SK-N-SH treated with all-trans-retinoic acid at 6 μM for 48 hours (cell line): ENCODE measurements around the gene PTPRN.

Experiments
- ATAC-seq: fragments of 200-7000 bp; cut with Tn5 transposase; 3 replicates; pipeline ENCODE4 v1.9.1; 2020; ENCODE audit warnings: mild to moderate bottlenecking, moderate library complexity
- ARNTL ChIP-seq: fragments of 450-650 bp; formaldehyde crosslinking; IDR thresholded peaks from 2 replicates; pipeline ENCODE4 v1.5.0; 2020; ENCODE audit warnings: low read depth, mild to moderate bottlenecking, moderate library complexity, borderline replicate concordance
- BACH2 ChIP-seq: fragments of 250-450 bp; sonication (Bioruptor Pico); IDR thresholded peaks from 2 replicates; pipeline ENCODE4 v1.9.0; 2021; ENCODE audit warnings: mild to moderate bottlenecking, borderline replicate concordance
- CREB5 ChIP-seq: fragments of 250-450 bp; sonication (Bioruptor Pico); IDR thresholded peaks from 2 replicates; pipeline ENCODE4 v1.5.1; 2020; ENCODE audit warnings: low read depth, mild to moderate bottlenecking, moderate library complexity
- ESRRG ChIP-seq: fragments of 250-450 bp; sonication (Bioruptor Pico); IDR thresholded peaks from 2 replicates; pipeline ENCODE4 v1.6.1; 2021; ENCODE audit warnings: mild to moderate bottlenecking
- GLIS3 ChIP-seq: fragments of 250-450 bp; sonication (Bioruptor Pico); IDR thresholded peaks from 2 replicates; pipeline ENCODE4 v1.5.0; 2020; ENCODE audit warnings: mild to moderate bottlenecking, moderate library complexity
- ISL1 ChIP-seq: fragments of 250-450 bp; sonication (Bioruptor Pico); IDR thresholded peaks from 2 replicates; pipeline ENCODE4 v2.1.2; 2022; ENCODE audit warnings: mild to moderate bottlenecking, moderate library complexity
- PATZ1 ChIP-seq: fragments of 250-450 bp; sonication (Bioruptor Pico); IDR thresholded peaks from 2 replicates; pipeline ENCODE4 v1.8.0; 2020; ENCODE audit warnings: mild to moderate bottlenecking, moderate library complexity, borderline replicate concordance
- RARB ChIP-seq: fragments of 250-450 bp; sonication (Bioruptor Pico); IDR thresholded peaks from 2 replicates; pipeline ENCODE4 v1.8.0; 2021; ENCODE audit warnings: mild to moderate bottlenecking, moderate library complexity
- SNAI2 ChIP-seq: fragments of 250-450 bp; sonication (Bioruptor Pico); IDR thresholded peaks from 2 replicates; pipeline ENCODE4 v1.5.0; 2020; ENCODE audit warnings: mild to moderate bottlenecking, moderate library complexity
- TCF4 ChIP-seq: fragments of 250-450 bp; sonication (Bioruptor Pico); IDR thresholded peaks from 2 replicates; pipeline ENCODE4 v1.8.0; 2021; ENCODE audit warnings: mild to moderate bottlenecking, moderate library complexity, borderline replicate concordance
- TOX ChIP-seq: fragments of 250-450 bp; sonication (Bioruptor Pico); IDR thresholded peaks from 2 replicates; pipeline ENCODE4 v1.8.0; 2021; ENCODE audit warnings: mild to moderate bottlenecking, moderate library complexity, borderline replicate concordance
- ZC3H10 ChIP-seq: fragments of 250-450 bp; sonication (Bioruptor Pico); IDR thresholded peaks from 2 replicates; pipeline ENCODE4 v1.5.1; 2021; ENCODE audit warnings: mild to moderate bottlenecking, moderate library complexity
- ZFP3 ChIP-seq: fragments of 250-450 bp; sonication (Bioruptor Pico); IDR thresholded peaks from 2 replicates; pipeline ENCODE4 v1.5.0; 2020; ENCODE audit warnings: mild to moderate bottlenecking, moderate library complexity
- ZFP30 ChIP-seq: fragments of 450-650 bp; formaldehyde crosslinking; IDR thresholded peaks from 2 replicates; pipeline ENCODE4 v1.5.0; 2022; ENCODE audit warnings: mild to moderate bottlenecking, moderate library complexity
- ZNF565 ChIP-seq: fragments of 450-650 bp; formaldehyde crosslinking; conservative IDR thresholded peaks from 2 replicates; pipeline ENCODE4 v1.5.0; 2020; ENCODE audit warnings: low read depth, mild to moderate bottlenecking, moderate library complexity
- ZNF70 ChIP-seq: fragments of 450-650 bp; formaldehyde crosslinking; IDR thresholded peaks from 2 replicates; pipeline ENCODE4 v1.5.0; 2020; ENCODE audit warnings: mild to moderate bottlenecking, moderate library complexity
- ZNF8 ChIP-seq: fragments of 450-650 bp; formaldehyde crosslinking; IDR thresholded peaks from 2 replicates; pipeline ENCODE4 v1.5.0; 2020; ENCODE audit warnings: mild to moderate bottlenecking, moderate library complexity
- TF ChIP-seq, protein P1 (sequence below): fragments of 250-450 bp; sonication (Bioruptor Pico); IDR thresholded peaks from 2 replicates; pipeline ENCODE4 v1.5.0; 2020; ENCODE audit warnings: mild to moderate bottlenecking, moderate library complexity
- TF ChIP-seq, protein P2 (sequence below): fragments of 250-450 bp; sonication (Bioruptor Pico); IDR thresholded peaks from 2 replicates; pipeline ENCODE4 v1.8.0; 2021; ENCODE audit warnings: low read depth, mild to moderate bottlenecking, moderate library complexity, borderline replicate concordance
- TF ChIP-seq, protein P3 (sequence below): fragments of 250-450 bp; sonication (Bioruptor Pico); IDR thresholded peaks from 2 replicates; pipeline ENCODE4 v1.5.1; 2021; ENCODE audit warnings: mild to moderate bottlenecking, moderate library complexity

The PTPRN gene

GRCh38 chr2:219302412-219302968 lies 6.7 kb downstream of the PTPRN start:
- TF ChIP-seq CREB5 (CRISPR knock-in tag) (no peak), ARNTL (CRISPR knock-in tag) (no peak), ZNF8 (CRISPR knock-in tag) (no peak), TOX (CRISPR knock-in tag) (no peak), TCF4 (CRISPR knock-in tag) (no peak), ISL1 (CRISPR knock-in tag) (no peak), PATZ1 (CRISPR knock-in tag) (no peak), ZNF565 (no peak), ZFP30 (CRISPR knock-in tag) (no peak), ESRRG (CRISPR knock-in tag) (no peak), ZFP3 (CRISPR knock-in tag) (no peak), GLIS3 (CRISPR knock-in tag) (no peak), ZNF70 (no peak), ZC3H10 (no peak), SNAI2 (CRISPR knock-in tag) (no peak), BACH2 (CRISPR knock-in tag) (no peak)
- TF ChIP-seq, protein P1, sequence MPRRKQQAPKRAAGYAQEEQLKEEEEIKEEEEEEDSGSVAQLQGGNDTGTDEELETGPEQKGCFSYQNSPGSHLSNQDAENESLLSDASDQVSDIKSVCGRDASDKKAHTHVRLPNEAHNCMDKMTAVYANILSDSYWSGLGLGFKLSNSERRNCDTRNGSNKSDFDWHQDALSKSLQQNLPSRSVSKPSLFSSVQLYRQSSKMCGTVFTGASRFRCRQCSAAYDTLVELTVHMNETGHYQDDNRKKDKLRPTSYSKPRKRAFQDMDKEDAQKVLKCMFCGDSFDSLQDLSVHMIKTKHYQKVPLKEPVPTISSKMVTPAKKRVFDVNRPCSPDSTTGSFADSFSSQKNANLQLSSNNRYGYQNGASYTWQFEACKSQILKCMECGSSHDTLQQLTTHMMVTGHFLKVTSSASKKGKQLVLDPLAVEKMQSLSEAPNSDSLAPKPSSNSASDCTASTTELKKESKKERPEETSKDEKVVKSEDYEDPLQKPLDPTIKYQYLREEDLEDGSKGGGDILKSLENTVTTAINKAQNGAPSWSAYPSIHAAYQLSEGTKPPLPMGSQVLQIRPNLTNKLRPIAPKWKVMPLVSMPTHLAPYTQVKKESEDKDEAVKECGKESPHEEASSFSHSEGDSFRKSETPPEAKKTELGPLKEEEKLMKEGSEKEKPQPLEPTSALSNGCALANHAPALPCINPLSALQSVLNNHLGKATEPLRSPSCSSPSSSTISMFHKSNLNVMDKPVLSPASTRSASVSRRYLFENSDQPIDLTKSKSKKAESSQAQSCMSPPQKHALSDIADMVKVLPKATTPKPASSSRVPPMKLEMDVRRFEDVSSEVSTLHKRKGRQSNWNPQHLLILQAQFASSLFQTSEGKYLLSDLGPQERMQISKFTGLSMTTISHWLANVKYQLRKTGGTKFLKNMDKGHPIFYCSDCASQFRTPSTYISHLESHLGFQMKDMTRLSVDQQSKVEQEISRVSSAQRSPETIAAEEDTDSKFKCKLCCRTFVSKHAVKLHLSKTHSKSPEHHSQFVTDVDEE (CRISPR knock-in tag), result no peak
- TF ChIP-seq, protein P2, sequence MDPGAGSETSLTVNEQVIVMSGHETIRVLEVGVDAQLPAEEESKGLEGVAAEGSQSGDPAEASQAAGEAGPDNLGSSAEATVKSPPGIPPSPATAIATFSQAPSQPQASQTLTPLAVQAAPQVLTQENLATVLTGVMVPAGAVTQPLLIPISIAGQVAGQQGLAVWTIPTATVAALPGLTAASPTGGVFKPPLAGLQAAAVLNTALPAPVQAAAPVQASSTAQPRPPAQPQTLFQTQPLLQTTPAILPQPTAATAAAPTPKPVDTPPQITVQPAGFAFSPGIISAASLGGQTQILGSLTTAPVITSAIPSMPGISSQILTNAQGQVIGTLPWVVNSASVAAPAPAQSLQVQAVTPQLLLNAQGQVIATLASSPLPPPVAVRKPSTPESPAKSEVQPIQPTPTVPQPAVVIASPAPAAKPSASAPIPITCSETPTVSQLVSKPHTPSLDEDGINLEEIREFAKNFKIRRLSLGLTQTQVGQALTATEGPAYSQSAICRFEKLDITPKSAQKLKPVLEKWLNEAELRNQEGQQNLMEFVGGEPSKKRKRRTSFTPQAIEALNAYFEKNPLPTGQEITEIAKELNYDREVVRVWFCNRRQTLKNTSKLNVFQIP, result no peak
- TF ChIP-seq, protein P3, sequence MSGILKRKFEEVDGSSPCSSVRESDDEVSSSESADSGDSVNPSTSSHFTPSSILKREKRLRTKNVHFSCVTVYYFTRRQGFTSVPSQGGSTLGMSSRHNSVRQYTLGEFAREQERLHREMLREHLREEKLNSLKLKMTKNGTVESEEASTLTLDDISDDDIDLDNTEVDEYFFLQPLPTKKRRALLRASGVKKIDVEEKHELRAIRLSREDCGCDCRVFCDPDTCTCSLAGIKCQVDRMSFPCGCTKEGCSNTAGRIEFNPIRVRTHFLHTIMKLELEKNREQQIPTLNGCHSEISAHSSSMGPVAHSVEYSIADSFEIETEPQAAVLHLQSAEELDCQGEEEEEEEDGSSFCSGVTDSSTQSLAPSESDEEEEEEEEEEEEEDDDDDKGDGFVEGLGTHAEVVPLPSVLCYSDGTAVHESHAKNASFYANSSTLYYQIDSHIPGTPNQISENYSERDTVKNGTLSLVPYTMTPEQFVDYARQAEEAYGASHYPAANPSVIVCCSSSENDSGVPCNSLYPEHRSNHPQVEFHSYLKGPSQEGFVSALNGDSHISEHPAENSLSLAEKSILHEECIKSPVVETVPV (CRISPR knock-in tag), result no peak

GRCh38 chr2:219300022-219300421 lies 9.2 kb downstream of the PTPRN start:
- no peak for ATAC-seq
- TF ChIP-seq, protein P1 (CRISPR knock-in tag), result no peak
- TF ChIP-seq ARNTL (CRISPR knock-in tag), result no peak
- no peak for TF ChIP-seq ZFP30 (CRISPR knock-in tag)
- no peak for TF ChIP-seq ISL1 (CRISPR knock-in tag)
- no peak for TF ChIP-seq SNAI2 (CRISPR knock-in tag)
- no peak for TF ChIP-seq RARB (CRISPR knock-in tag)
- no peak for TF ChIP-seq ZNF565
- TF ChIP-seq PATZ1 (CRISPR knock-in tag), result no peak
- TF ChIP-seq TOX (CRISPR knock-in tag), result no peak
- TF ChIP-seq, all 23 proteins: peak for 0

More at GRCh38 chr2:219302412-219302968, 6.7 kb downstream of the PTPRN start:
- no peak for ATAC-seq
